Measurements from ENCODE around the gene PEDS1. TPM values are rescaled to one million over a fixed set of nuclear protein-coding genes. Genes with fewer than 3 reads are reported as not detected.

The PEDS1 gene
- total and polyA plus RNA-seq, 2 of the 13 experiments (the other 11 are each of a cell fraction or from before 2014, with no cell fraction given), result 30.5 to 93.9 TPM

DNA sequence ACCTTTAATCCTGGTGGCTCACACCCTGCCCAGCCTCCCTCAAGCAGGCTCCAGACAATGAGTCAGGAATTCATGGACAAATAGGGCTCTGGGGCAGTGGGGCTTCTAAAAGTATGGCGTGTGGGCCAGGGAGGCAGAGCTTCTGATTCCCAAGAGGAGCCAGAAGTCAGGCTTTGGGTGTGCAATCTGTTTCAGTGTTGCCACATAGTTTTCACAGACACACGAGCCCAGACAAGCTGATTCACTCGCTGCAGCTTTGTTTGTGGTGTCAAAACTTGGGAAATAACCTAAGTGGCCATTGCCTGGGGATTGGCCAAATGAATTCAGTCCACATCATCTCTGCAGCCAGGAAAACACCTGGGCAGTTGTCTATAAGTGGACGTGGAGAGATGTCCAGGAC is 9.2 kb downstream of the PEDS1 start:
- H3K9ac ChIP-seq (ENCODE audit: insufficient read depth, low read depth, low read length), result 0 out of 2 replicates have a peak overlapping the region, but pooled peaks have one; percentile 0
- ATAC-seq (peak; percentile 23), FAIRE-seq (no peak), DNase-seq (ENCODE audit: low spot score) (peak; percentile 81)
- H2AFZ ChIP-seq (ENCODE audit: low read length), result no peak overlapping the region
- WGBS (ENCODE audit: low lambda C conversion rate), result 66% methylated on average over 4 of the region's 4 CpGs
- no TSS peak for BruUV-seq (replicated peaks)
- peaks cover 31% of the 10 kb centered on the region for H3K79me2 ChIP-seq (ENCODE audit: insufficient read depth, low read length)
- no peak overlapping the region for H3K4me2 ChIP-seq (ENCODE audit: low read depth, low read length)
- in situ Hi-C loops (cut with HindIII; ENCODE audit: extremely low pct_ligation_motif_present, low pct_unique_long_range_greater_than_20kb) (no loop called here), intact Hi-C loops (cut with micrococcal nuclease; ENCODE audit: unreplicated experiment) (no loop called here)
- H3K4me1 ChIP-seq (ENCODE audit: insufficient read depth, low read length), result peaks cover 43% of the 10 kb centered on the region
- peak overlapping the region; percentile 30 for H3K27ac ChIP-seq (ENCODE audit: extremely low read length, insufficient read depth, low read length)
- ChIA-PET CTCF (ENCODE audit: low intra/inter-chr PET ratio, low total read pairs) (no interaction called here), POLR2A (interaction anchor here (0.7 to 2.9 kb wide), 10 partner anchors 10 to 207 kb away, joined by 3 to 39 read pairs (median 6); partner anchors contain the start of gene PEDS1)
- no peaks in the 10 kb centered on the region; the same call in 1 of the 2 replicates for H4K20me1 ChIP-seq (ENCODE audit: insufficient read depth, low read length)
- no peaks in the 10 kb centered on the region for H3K9me3 ChIP-seq (ENCODE audit: low read length)
- peaks cover 33 to 63% of the 10 kb centered on the region in 2 experiments for H3K36me3 ChIP-seq (replicated peaks in 1 of 2; ENCODE audit: control insufficient read depth in 1 of 2, insufficient read depth in 2 of 2, low read length in 2 of 2)
- H3K27me3 ChIP-seq (ENCODE audit: control insufficient read depth in 1 of 2, insufficient read depth in 2 of 2, low read length in 2 of 2), result no peaks in the 10 kb centered on the region
- no peak overlapping the region for H3K4me3 ChIP-seq (replicated peaks in 1 of 3; ENCODE audit: insufficient read depth in 1 of 3, low read depth in 2 of 3, low read length in 3 of 3)
- TF ChIP-seq ZNF790 (CRISPR knock-in tag; IDR thresholded peaks at IDR 0.05; ENCODE audit: borderline replicate concordance) (no peak), JARID2 (CRISPR knock-in tag; IDR thresholded peaks at IDR 0.05; ENCODE audit: insufficient replicate concordance) (no peak), ELF1 (CRISPR knock-in tag; IDR thresholded peaks at IDR 0.05) (0 out of 2 replicates have a peak, but pooled peaks have one; percentile 13), FOXC1 (CRISPR knock-in tag; IDR thresholded peaks at IDR 0.05; ENCODE audit: borderline replicate concordance) (no peak), TEAD3 (CRISPR knock-in tag; optimal IDR thresholded peaks at IDR 0.05; ENCODE audit: borderline replicate concordance) (peak; percentile 40), KMT2A (CRISPR knock-in tag; IDR thresholded peaks at IDR 0.05) (0 out of 2 replicates have a peak, but pooled peaks have one; percentile 9), ZSCAN22 (CRISPR knock-in tag; IDR thresholded peaks at IDR 0.05) (no peak), MZF1 (CRISPR knock-in tag; IDR thresholded peaks at IDR 0.05; ENCODE audit: borderline replicate concordance) (peak; percentile 99), NFIC (IDR thresholded peaks at IDR 0.05; ENCODE audit: low read length) (no peak), FOSL2 (CRISPR knock-in tag; IDR thresholded peaks at IDR 0.05) (peak; percentile 75)
- TF ChIP-seq, protein P1, sequence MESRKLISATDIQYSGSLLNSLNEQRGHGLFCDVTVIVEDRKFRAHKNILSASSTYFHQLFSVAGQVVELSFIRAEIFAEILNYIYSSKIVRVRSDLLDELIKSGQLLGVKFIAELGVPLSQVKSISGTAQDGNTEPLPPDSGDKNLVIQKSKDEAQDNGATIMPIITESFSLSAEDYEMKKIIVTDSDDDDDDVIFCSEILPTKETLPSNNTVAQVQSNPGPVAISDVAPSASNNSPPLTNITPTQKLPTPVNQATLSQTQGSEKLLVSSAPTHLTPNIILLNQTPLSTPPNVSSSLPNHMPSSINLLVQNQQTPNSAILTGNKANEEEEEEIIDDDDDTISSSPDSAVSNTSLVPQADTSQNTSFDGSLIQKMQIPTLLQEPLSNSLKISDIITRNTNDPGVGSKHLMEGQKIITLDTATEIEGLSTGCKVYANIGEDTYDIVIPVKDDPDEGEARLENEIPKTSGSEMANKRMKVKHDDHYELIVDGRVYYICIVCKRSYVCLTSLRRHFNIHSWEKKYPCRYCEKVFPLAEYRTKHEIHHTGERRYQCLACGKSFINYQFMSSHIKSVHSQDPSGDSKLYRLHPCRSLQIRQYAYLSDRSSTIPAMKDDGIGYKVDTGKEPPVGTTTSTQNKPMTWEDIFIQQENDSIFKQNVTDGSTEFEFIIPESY (CRISPR knock-in tag; IDR thresholded peaks at IDR 0.05), result peak; percentile 19; the same call in 1 of the 2 replicates
- TF ChIP-seq, protein P2, sequence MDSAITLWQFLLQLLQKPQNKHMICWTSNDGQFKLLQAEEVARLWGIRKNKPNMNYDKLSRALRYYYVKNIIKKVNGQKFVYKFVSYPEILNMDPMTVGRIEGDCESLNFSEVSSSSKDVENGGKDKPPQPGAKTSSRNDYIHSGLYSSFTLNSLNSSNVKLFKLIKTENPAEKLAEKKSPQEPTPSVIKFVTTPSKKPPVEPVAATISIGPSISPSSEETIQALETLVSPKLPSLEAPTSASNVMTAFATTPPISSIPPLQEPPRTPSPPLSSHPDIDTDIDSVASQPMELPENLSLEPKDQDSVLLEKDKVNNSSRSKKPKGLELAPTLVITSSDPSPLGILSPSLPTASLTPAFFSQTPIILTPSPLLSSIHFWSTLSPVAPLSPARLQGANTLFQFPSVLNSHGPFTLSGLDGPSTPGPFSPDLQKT (CRISPR knock-in tag; IDR thresholded peaks at IDR 0.05; ENCODE audit: borderline replicate concordance), result no peak
- TF ChIP-seq, protein P3, sequence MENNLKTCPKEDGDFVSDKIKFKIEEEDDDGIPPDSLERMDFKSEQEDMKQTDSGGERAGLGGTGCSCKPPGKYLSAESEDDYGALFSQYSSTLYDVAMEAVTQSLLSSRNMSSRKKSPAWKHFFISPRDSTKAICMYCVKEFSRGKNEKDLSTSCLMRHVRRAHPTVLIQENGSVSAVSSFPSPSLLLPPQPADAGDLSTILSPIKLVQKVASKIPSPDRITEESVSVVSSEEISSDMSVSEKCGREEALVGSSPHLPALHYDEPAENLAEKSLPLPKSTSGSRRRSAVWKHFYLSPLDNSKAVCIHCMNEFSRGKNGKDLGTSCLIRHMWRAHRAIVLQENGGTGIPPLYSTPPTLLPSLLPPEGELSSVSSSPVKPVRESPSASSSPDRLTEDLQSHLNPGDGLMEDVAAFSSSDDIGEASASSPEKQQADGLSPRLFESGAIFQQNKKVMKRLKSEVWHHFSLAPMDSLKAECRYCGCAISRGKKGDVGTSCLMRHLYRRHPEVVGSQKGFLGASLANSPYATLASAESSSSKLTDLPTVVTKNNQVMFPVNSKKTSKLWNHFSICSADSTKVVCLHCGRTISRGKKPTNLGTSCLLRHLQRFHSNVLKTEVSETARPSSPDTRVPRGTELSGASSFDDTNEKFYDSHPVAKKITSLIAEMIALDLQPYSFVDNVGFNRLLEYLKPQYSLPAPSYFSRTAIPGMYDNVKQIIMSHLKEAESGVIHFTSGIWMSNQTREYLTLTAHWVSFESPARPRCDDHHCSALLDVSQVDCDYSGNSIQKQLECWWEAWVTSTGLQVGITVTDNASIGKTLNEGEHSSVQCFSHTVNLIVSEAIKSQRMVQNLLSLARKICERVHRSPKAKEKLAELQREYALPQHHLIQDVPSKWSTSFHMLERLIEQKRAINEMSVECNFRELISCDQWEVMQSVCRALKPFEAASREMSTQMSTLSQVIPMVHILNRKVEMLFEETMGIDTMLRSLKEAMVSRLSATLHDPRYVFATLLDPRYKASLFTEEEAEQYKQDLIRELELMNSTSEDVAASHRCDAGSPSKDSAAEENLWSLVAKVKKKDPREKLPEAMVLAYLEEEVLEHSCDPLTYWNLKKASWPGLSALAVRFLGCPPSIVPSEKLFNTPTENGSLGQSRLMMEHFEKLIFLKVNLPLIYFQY (CRISPR knock-in tag; IDR thresholded peaks at IDR 0.05; ENCODE audit: borderline replicate concordance), result no peak
- TF ChIP-seq, protein P4, sequence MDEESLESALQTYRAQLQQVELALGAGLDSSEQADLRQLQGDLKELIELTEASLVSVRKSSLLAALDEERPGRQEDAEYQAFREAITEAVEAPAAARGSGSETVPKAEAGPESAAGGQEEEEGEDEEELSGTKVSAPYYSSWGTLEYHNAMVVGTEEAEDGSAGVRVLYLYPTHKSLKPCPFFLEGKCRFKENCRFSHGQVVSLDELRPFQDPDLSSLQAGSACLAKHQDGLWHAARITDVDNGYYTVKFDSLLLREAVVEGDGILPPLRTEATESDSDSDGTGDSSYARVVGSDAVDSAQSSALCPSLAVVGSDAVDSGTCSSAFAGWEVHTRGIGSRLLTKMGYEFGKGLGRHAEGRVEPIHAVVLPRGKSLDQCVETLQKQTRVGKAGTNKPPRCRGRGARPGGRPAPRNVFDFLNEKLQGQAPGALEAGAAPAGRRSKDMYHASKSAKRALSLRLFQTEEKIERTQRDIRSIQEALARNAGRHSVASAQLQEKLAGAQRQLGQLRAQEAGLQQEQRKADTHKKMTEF (CRISPR knock-in tag; IDR thresholded peaks at IDR 0.05), result 0 out of 2 replicates have a peak, but pooled peaks have one; percentile 22
- TF ChIP-seq, protein P5, sequence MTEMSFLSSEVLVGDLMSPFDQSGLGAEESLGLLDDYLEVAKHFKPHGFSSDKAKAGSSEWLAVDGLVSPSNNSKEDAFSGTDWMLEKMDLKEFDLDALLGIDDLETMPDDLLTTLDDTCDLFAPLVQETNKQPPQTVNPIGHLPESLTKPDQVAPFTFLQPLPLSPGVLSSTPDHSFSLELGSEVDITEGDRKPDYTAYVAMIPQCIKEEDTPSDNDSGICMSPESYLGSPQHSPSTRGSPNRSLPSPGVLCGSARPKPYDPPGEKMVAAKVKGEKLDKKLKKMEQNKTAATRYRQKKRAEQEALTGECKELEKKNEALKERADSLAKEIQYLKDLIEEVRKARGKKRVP (CRISPR knock-in tag; IDR thresholded peaks at IDR 0.05), result peak in 1 of 2 experiments; percentile 69; a peak in 1 of 4 replicates

All from HepG2 (cell line).